GM19035 (cell line): ENCODE data around the gene MAP2K6.

Experiments used
- ATAC-seq: cut with Tn5 transposase; IDR thresholded peaks from one replicate; pipeline ENCODE4 v1.9.1; 2021; ENCODE audit not compliant: unreplicated experiment

Gene MAP2K6

GRCh38 chr17:69425978-69426377 lies 11.5 kb downstream of the MAP2K6 start:
- ATAC-seq, result no peak

GRCh38 chr17:69427486-69428197 lies 13.1 kb downstream of the MAP2K6 start:
- no peak for ATAC-seq

- no peak for ATAC-seq
Measured at GRCh38 chr17:69428252-69428980, 13.9 kb downstream of the MAP2K6 start.

GRCh38 chr17:69430488-69430887 lies 16.0 kb downstream of the MAP2K6 start:
- ATAC-seq, result no peak

- no peak for ATAC-seq
Measured at GRCh38 chr17:69431835-69432234, 17.3 kb downstream of the MAP2K6 start.

- no peak for ATAC-seq
Measured at GRCh38 chr17:69433093-69433492, 18.6 kb downstream of the MAP2K6 start.

- ATAC-seq, result no peak
Measured at GRCh38 chr17:69434164-69434579, 19.7 kb downstream of the MAP2K6 start.

- ATAC-seq, result no peak
Measured at GRCh38 chr17:69435971-69436696, 21.6 kb downstream of the MAP2K6 start.

GRCh38 chr17:69437475-69437874 lies 23.0 kb downstream of the MAP2K6 start:
- ATAC-seq, result no peak

- ATAC-seq, result no peak
Measured at GRCh38 chr17:69438776-69439175, 24.3 kb downstream of the MAP2K6 start.

GRCh38 chr17:69441179-69441578 lies 26.7 kb downstream of the MAP2K6 start:
- ATAC-seq, result no peak

- ATAC-seq, result no peak
Measured at GRCh38 chr17:69443138-69443537, 28.6 kb downstream of the MAP2K6 start.

- no peak for ATAC-seq
Measured at GRCh38 chr17:69444023-69444422, 29.5 kb downstream of the MAP2K6 start.

- no peak for ATAC-seq
Measured at GRCh38 chr17:69445132-69445531, 30.6 kb downstream of the MAP2K6 start.

- no peak for ATAC-seq
Measured at GRCh38 chr17:69447726-69448125, 33.2 kb downstream of the MAP2K6 start.

GRCh38 chr17:69448431-69449102 lies 34.1 kb downstream of the MAP2K6 start:
- no peak for ATAC-seq

- ATAC-seq, result no peak
Measured at GRCh38 chr17:69450131-69450530, 35.6 kb downstream of the MAP2K6 start.

- ATAC-seq, result peak; percentile 14
Measured at GRCh38 chr17:69450918-69451317, 36.4 kb downstream of the MAP2K6 start.

GRCh38 chr17:69451416-69452394 lies 37.2 kb downstream of the MAP2K6 start:
- ATAC-seq, result peak; percentile 85

- ATAC-seq, result no peak
Measured at GRCh38 chr17:69452664-69453260, 38.3 kb downstream of the MAP2K6 start.
